ENCODE results near the gene KCNQ5. TPM values are rescaled to one million over a fixed set of nuclear protein-coding genes. Genes with fewer than 3 reads are reported as not detected.

Gene KCNQ5
- polyA plus RNA-seq, 1 donor (not counting 4 experiments of a cell fraction or from before 2014, with no cell fraction given) = 3.4 TPM

- DNase-seq (ENCODE audit: low read depth, low spot score) = no peak
- no peaks in the 10 kb centered on the region for H3K36me3 ChIP-seq (ENCODE audit: control insufficient read depth in 2 of 2, extremely low read depth in 1 of 2, insufficient read depth in 2 of 2, low read length in 2 of 2)
- no peak for FAIRE-seq
- H4K20me1 ChIP-seq (ENCODE audit: control insufficient read depth, extremely low read depth, insufficient read depth, low read length) = no peaks in the 10 kb centered on the region
- no peaks in the 10 kb centered on the region for H3K79me2 ChIP-seq (ENCODE audit: control insufficient read depth, insufficient read depth, low read length)
- no peak overlapping the region for H3K27ac ChIP-seq (ENCODE audit: control insufficient read depth, insufficient read depth, low read length)
- no peak overlapping the region for H3K4me3 ChIP-seq (ENCODE audit: control insufficient read depth in 2 of 3, extremely low read depth in 1 of 3, insufficient read depth in 2 of 3, low read depth in 1 of 3, low read length in 3 of 3)
- H2AFZ ChIP-seq (ENCODE audit: control insufficient read depth, low read length) = no peak overlapping the region
- no peak overlapping the region for H3K9ac ChIP-seq (ENCODE audit: control insufficient read depth, extremely low read depth, insufficient read depth, low read length)
- no peaks in the 10 kb centered on the region for H3K9me1 ChIP-seq (ENCODE audit: control insufficient read depth, extremely low read depth, insufficient read depth, low read length)
- TF ChIP-seq EZH2 (IDR thresholded peaks at IDR 0.05; ENCODE audit: low read length) = no peak
- no peak for TF ChIP-seq CTCF (optimal IDR thresholded peaks at IDR 0.05 in 1 of 3, IDR thresholded peaks at IDR 0.05 in 1 of 3, conservative IDR thresholded peaks at IDR 0.05 in 1 of 3; ENCODE audit: extremely low read depth in 1 of 3, insufficient read depth in 2 of 3, low read length in 3 of 3)
- H3K9me3 ChIP-seq (ENCODE audit: control insufficient read depth, low read depth, low read length) = no peaks in the 10 kb centered on the region
- no peak overlapping the region for H3K4me2 ChIP-seq (ENCODE audit: control insufficient read depth, extremely low read depth, insufficient read depth, low read depth, low read length)
- no peaks in the 10 kb centered on the region for H3K4me1 ChIP-seq (ENCODE audit: control insufficient read depth, extremely low read depth, insufficient read depth, low read length)
- no peaks in the 10 kb centered on the region for H3K27me3 ChIP-seq (ENCODE audit: control insufficient read depth, extremely low read depth, insufficient read depth, low read length)
- dilution Hi-C loops (cut with MboI; ENCODE audit: extremely low pct_ligation_motif_present, low sequenced_read_pairs) = no loop called here
Observed at GRCh38 chr6:73058736-73059135, 436.9 kb downstream of the KCNQ5 start.

DNA sequence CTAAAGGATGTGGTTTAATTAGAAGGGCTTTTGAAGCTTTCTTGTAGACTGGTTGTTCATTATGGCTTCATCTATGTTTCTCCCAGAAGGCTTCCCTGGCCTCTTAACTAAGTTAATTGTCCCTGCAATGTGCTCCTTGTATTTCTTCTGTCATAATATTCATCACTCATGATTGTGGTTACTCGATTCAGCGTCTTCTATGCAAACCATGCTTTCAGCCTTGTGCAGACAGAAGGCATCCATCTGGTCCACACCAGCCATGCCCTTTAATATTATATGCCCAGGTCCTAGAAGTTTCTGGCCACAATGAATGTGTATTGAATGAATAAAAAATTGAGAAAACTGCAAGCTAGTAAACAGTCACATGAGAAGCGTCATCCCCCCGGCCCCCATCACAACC is 440.3 kb downstream of the KCNQ5 start:
- no peaks in the 10 kb centered on the region for H3K79me2 ChIP-seq (ENCODE audit: control insufficient read depth, insufficient read depth, low read length)
- H4K20me1 ChIP-seq (ENCODE audit: control insufficient read depth, extremely low read depth, insufficient read depth, low read length) = no peaks in the 10 kb centered on the region
- DNase-seq (ENCODE audit: low read depth, low spot score) = no peak
- dilution Hi-C loops (cut with MboI; ENCODE audit: extremely low pct_ligation_motif_present, low sequenced_read_pairs) = no loop called here
- H3K9ac ChIP-seq (ENCODE audit: control insufficient read depth, extremely low read depth, insufficient read depth, low read length) = no peak overlapping the region
- no peaks in the 10 kb centered on the region for H3K9me1 ChIP-seq (ENCODE audit: control insufficient read depth, extremely low read depth, insufficient read depth, low read length)
- H3K36me3 ChIP-seq (ENCODE audit: control insufficient read depth in 2 of 2, extremely low read depth in 1 of 2, insufficient read depth in 2 of 2, low read length in 2 of 2) = no peaks in the 10 kb centered on the region
- TF ChIP-seq EZH2 (IDR thresholded peaks at IDR 0.05; ENCODE audit: low read length) (no peak), CTCF (optimal IDR thresholded peaks at IDR 0.05 in 1 of 3, IDR thresholded peaks at IDR 0.05 in 1 of 3, conservative IDR thresholded peaks at IDR 0.05 in 1 of 3; ENCODE audit: extremely low read depth in 1 of 3, insufficient read depth in 2 of 3, low read length in 3 of 3) (no peak)
- no peaks in the 10 kb centered on the region for H3K9me3 ChIP-seq (ENCODE audit: control insufficient read depth, low read depth, low read length)
- no peak overlapping the region for H3K4me2 ChIP-seq (ENCODE audit: control insufficient read depth, extremely low read depth, insufficient read depth, low read depth, low read length)
- H3K4me3 ChIP-seq (ENCODE audit: control insufficient read depth in 2 of 3, extremely low read depth in 1 of 3, insufficient read depth in 2 of 3, low read depth in 1 of 3, low read length in 3 of 3) = no peak overlapping the region
- FAIRE-seq = no peak
- no peaks in the 10 kb centered on the region for H3K4me1 ChIP-seq (ENCODE audit: control insufficient read depth, extremely low read depth, insufficient read depth, low read length)
- no peak overlapping the region for H3K27ac ChIP-seq (ENCODE audit: control insufficient read depth, insufficient read depth, low read length)
- no peak overlapping the region for H2AFZ ChIP-seq (ENCODE audit: control insufficient read depth, low read length)
- no peaks in the 10 kb centered on the region for H3K27me3 ChIP-seq (ENCODE audit: control insufficient read depth, extremely low read depth, insufficient read depth, low read length)

All from keratinocyte (primary cell).